HepG2 (cell line): Measurements from ENCODE around the gene ALPK3. TPM values are rescaled to one million over a fixed set of nuclear protein-coding genes. Genes with fewer than 3 reads are reported as not detected.

Source experiments
- ATAC-seq: fragments of 200-7000 bp; cut with Tn5 transposase; 3 replicates; pipeline ENCODE4 v1.9.1; 2020; ENCODE audit warnings: mild to moderate bottlenecking, moderate library complexity
- BruUV-seq: library from RNA; stranded (reverse); fragments of 400-500 nt; replicated peaks from 2 replicates; lab custom pipeline; 2021; lab: Mats Ljungman, UMichigan
- CTCF ChIA-PET: fragments of 300-600 bp; formaldehyde crosslinking; extraction: SDS; loops from one replicate; lab custom pipeline; 2021; ENCODE audit warnings: low total read pairs, inconsistent platforms, low intra/inter-chr PET ratio; lab: Yijun Ruan, JAX
- POLR2A ChIA-PET: fragments of 350-600 bp; sonication (Branson Sonifier 250); formaldehyde crosslinking; loops from one replicate; lab custom pipeline; 2020; ENCODE audit warnings: antibody characterized with exemption, inconsistent platforms; lab: Yijun Ruan, JAX
- DNase-seq: peaks from one replicate; pipeline ENCODE4 v3.0.0-alpha.2; 2015; ENCODE audit warnings: low spot score
- FAIRE-seq: peaks from 3 replicates; lab custom pipeline; 2011; peaks lifted over from hg19 to GRCh38; lab: Jason Lieb, UNC
- H2AFZ ChIP-seq: one replicate; pipeline ENCODE4 v1.6.1; 2011; ENCODE audit warnings: low read length, inconsistent platforms
- H3K27ac ChIP-seq: fragments of 300-600 bp; 3 replicates; pipeline ENCODE4 v1.8.0; 2011; ENCODE audit warnings: mixed run types, mild to moderate bottlenecking, mixed read lengths, low read length, inconsistent platforms; ENCODE audit not compliant: insufficient read depth; ENCODE audit errors: extremely low read length
- H3K27me3 ChIP-seq, 2 experiments: fragments of 200-600 bp in 1 of 2; 2 replicates in 1 of 2; 3 replicates in 1 of 2; pipeline versions ENCODE4 v1.6.0 to v1.8.0; 2011; ENCODE audit warnings: low read length in 2 of 2, mild to moderate bottlenecking in 2 of 2, moderate library complexity in 2 of 2, inconsistent platforms in 1 of 2; ENCODE audit not compliant: insufficient read depth in 2 of 2, control insufficient read depth in 1 of 2
- H3K36me3 ChIP-seq, 2 experiments: fragments of 200-600 bp in 1 of 2; replicated peaks in 1 of 2; 2 replicates in 1 of 2; 3 replicates in 1 of 2; pipeline versions ENCODE4 v1.5.1 to v1.8.0; 2011; ENCODE audit warnings: low read length in 2 of 2, inconsistent platforms in 1 of 2; ENCODE audit not compliant: insufficient read depth in 2 of 2, control insufficient read depth in 1 of 2
- H3K4me1 ChIP-seq: 2 replicates; pipeline ENCODE4 v1.5.1; 2012; ENCODE audit warnings: low read length, inconsistent platforms; ENCODE audit not compliant: insufficient read depth
- H3K4me2 ChIP-seq: 2 replicates; pipeline ENCODE4 v1.6.0; 2011; ENCODE audit warnings: low read depth, low read length, inconsistent platforms
- H3K4me3 ChIP-seq, 3 experiments: fragments of 200-600 bp in 1 of 3; sonication (generic), shearing (Covaris generic) in 1 of 3; replicated peaks in 1 of 3; 2 replicates each; pipeline ENCODE4 v1.5.1; 2011 to 2016; ENCODE audit warnings: low read length in 3 of 3, inconsistent platforms in 2 of 3, low read depth in 2 of 3, mild to moderate bottlenecking in 2 of 3, control low read depth in 1 of 3, mixed read lengths in 1 of 3; ENCODE audit not compliant: insufficient read depth in 1 of 3
- H3K79me2 ChIP-seq: one replicate; pipeline ENCODE4 v1.6.1; 2011; ENCODE audit warnings: low read length, inconsistent platforms; ENCODE audit not compliant: insufficient read depth
- H3K9ac ChIP-seq: 2 replicates; pipeline ENCODE4 v1.6.0; 2011; ENCODE audit warnings: mild to moderate bottlenecking, low read depth, low read length, inconsistent platforms; ENCODE audit not compliant: insufficient read depth
- H3K9me3 ChIP-seq: 2 replicates; pipeline ENCODE4 v1.5.1; 2012; ENCODE audit warnings: mild to moderate bottlenecking, low read length
- H4K20me1 ChIP-seq: 2 replicates; pipeline ENCODE4 v1.6.0; 2011; ENCODE audit warnings: inconsistent platforms, mild to moderate bottlenecking, low read length, moderate library complexity; ENCODE audit not compliant: insufficient read depth
- HDAC1 ChIP-seq: sonication (generic); formaldehyde crosslinking; IDR thresholded peaks from 2 replicates; pipeline ENCODE4 v1.5.1; 2020; ENCODE audit warnings: mild to moderate bottlenecking, missing genetic modification reagents
- NCOA2 ChIP-seq: sonication (generic); formaldehyde crosslinking; IDR thresholded peaks from 2 replicates; pipeline ENCODE4 v1.8.0; 2022; ENCODE audit warnings: inconsistent platforms
- RERE ChIP-seq: IDR thresholded peaks from 2 replicates; pipeline ENCODE4 v1.6.1; 2016; ENCODE audit warnings: low read depth, missing genetic modification reagents, missing compliant biosample characterization
- TGIF2 ChIP-seq: IDR thresholded peaks from 2 replicates; pipeline ENCODE4 v1.6.1; 2016; ENCODE audit warnings: control low read depth, missing compliant biosample characterization
- ZNF292 ChIP-seq: sonication (generic); formaldehyde crosslinking; IDR thresholded peaks from 2 replicates; pipeline ENCODE4 v1.8.1; 2022; ENCODE audit warnings: mild to moderate bottlenecking, low read depth, missing genetic modification reagents, borderline replicate concordance
- ZNF607 ChIP-seq: sonication (generic); formaldehyde crosslinking; IDR thresholded peaks from 2 replicates; pipeline ENCODE4 v1.5.1; 2020; ENCODE audit warnings: missing genetic modification reagents, mild to moderate bottlenecking, borderline replicate concordance
- ZXDC ChIP-seq: sonication (generic); formaldehyde crosslinking; IDR thresholded peaks from 2 replicates; pipeline ENCODE4 v1.5.0; 2020; ENCODE audit warnings: mild to moderate bottlenecking, missing genetic modification reagents
- WGBS: methylation state at CpG from one replicate; pipeline ENCODE4 v1.1.6; 2017; ENCODE audit warnings: low lambda C conversion rate; 5-methylcytosine and 5-hydroxymethylcytosine counted together
- in situ Hi-C: cut with HindIII; loops from 2 replicates; pipeline ENCODE4 v1.10.0; 2017; ENCODE audit warnings: low pct_unique_long_range_greater_than_20kb; ENCODE audit not compliant: extremely low pct_ligation_motif_present
- intact Hi-C: fragments of 100-400 bp; cut with micrococcal nuclease; formaldehyde crosslinking; loops from one replicate; pipeline ENCODE4 v1.10.0; 2022; ENCODE audit not compliant: unreplicated experiment
- polyA plus RNA-seq, 8 experiments: library from polyadenylated mRNA; depleted of rRNA in 3 of 8; stranded (reverse) in 7 of 8; unstranded in 1 of 8; fragments of >200 nt; fragmentation: Illumina TruSeq in 4 of 8; extraction: Trizol in 4 of 8; gene quantifications; 2 replicates each; pipeline versions ENCODE4 v1.2.1 to v1.2.3, GENCODE V29; 2011 to 2016; ENCODE audit warnings: low read depth in 4 of 8, missing spikeins in 1 of 8, mixed read lengths in 1 of 8; ENCODE audit not compliant: insufficient read depth in 1 of 8
- total RNA-seq, 5 experiments: library from RNA; depleted of rRNA; stranded (reverse); fragments of >200 nt; fragmentation: Illumina TruSeq; extraction: Trizol; gene quantifications; 2 replicates each; pipeline ENCODE4 v1.2.3, GENCODE V29; 2016; ENCODE audit warnings: low read depth in 1 of 5
- TF ChIP-seq, protein P1 (sequence below): sonication (generic); formaldehyde crosslinking; IDR thresholded peaks from one replicate; pipeline ENCODE4 v1.5.1; 2020; ENCODE audit warnings: mild to moderate bottlenecking, missing genetic modification reagents; ENCODE audit errors: not compliant biosample characterization

ALPK3 gene
- total and polyA plus RNA-seq, 2 of the 13 experiments (the other 11 are each of a cell fraction or from before 2014, with no cell fraction given) = 0.04 to 0.42 TPM

- Histone ChIP-seq H4K20me1 (no peaks in the 10 kb centered on the region; the same call in 1 of the 2 replicates), H3K9ac (no peak overlapping the region), H2AFZ (no peak overlapping the region), H3K36me3 (peaks cover 14 to 49% of the 10 kb centered on the region in 2 experiments), H3K4me1 (no peaks in the 10 kb centered on the region), H3K9me3 (no peaks in the 10 kb centered on the region), H3K79me2 (peaks cover 23% of the 10 kb centered on the region), H3K27ac (no peak overlapping the region), H3K4me2 (no peak overlapping the region), H3K4me3 (no peak overlapping the region), H3K27me3 (no peaks in the 10 kb centered on the region; a peak in 1 of 5 replicates)
- ChIA-PET POLR2A (no interaction called here), CTCF (no interaction called here)
- no peak for FAIRE-seq
- in situ Hi-C loops = no loop called here
- 95% methylated on average over 2 of the region's 2 CpGs for WGBS
- DNase-seq = no peak
- ATAC-seq = no peak
- intact Hi-C loops = no loop called here
- BruUV-seq = no TSS peak
- no peak for TF ChIP-seq RERE (CRISPR knock-in tag)
- no peak for TF ChIP-seq ZNF607 (CRISPR knock-in tag)
- TF ChIP-seq ZXDC (CRISPR knock-in tag) = no peak
- TF ChIP-seq HDAC1 (CRISPR knock-in tag) = no peak
- TF ChIP-seq, protein P1, sequence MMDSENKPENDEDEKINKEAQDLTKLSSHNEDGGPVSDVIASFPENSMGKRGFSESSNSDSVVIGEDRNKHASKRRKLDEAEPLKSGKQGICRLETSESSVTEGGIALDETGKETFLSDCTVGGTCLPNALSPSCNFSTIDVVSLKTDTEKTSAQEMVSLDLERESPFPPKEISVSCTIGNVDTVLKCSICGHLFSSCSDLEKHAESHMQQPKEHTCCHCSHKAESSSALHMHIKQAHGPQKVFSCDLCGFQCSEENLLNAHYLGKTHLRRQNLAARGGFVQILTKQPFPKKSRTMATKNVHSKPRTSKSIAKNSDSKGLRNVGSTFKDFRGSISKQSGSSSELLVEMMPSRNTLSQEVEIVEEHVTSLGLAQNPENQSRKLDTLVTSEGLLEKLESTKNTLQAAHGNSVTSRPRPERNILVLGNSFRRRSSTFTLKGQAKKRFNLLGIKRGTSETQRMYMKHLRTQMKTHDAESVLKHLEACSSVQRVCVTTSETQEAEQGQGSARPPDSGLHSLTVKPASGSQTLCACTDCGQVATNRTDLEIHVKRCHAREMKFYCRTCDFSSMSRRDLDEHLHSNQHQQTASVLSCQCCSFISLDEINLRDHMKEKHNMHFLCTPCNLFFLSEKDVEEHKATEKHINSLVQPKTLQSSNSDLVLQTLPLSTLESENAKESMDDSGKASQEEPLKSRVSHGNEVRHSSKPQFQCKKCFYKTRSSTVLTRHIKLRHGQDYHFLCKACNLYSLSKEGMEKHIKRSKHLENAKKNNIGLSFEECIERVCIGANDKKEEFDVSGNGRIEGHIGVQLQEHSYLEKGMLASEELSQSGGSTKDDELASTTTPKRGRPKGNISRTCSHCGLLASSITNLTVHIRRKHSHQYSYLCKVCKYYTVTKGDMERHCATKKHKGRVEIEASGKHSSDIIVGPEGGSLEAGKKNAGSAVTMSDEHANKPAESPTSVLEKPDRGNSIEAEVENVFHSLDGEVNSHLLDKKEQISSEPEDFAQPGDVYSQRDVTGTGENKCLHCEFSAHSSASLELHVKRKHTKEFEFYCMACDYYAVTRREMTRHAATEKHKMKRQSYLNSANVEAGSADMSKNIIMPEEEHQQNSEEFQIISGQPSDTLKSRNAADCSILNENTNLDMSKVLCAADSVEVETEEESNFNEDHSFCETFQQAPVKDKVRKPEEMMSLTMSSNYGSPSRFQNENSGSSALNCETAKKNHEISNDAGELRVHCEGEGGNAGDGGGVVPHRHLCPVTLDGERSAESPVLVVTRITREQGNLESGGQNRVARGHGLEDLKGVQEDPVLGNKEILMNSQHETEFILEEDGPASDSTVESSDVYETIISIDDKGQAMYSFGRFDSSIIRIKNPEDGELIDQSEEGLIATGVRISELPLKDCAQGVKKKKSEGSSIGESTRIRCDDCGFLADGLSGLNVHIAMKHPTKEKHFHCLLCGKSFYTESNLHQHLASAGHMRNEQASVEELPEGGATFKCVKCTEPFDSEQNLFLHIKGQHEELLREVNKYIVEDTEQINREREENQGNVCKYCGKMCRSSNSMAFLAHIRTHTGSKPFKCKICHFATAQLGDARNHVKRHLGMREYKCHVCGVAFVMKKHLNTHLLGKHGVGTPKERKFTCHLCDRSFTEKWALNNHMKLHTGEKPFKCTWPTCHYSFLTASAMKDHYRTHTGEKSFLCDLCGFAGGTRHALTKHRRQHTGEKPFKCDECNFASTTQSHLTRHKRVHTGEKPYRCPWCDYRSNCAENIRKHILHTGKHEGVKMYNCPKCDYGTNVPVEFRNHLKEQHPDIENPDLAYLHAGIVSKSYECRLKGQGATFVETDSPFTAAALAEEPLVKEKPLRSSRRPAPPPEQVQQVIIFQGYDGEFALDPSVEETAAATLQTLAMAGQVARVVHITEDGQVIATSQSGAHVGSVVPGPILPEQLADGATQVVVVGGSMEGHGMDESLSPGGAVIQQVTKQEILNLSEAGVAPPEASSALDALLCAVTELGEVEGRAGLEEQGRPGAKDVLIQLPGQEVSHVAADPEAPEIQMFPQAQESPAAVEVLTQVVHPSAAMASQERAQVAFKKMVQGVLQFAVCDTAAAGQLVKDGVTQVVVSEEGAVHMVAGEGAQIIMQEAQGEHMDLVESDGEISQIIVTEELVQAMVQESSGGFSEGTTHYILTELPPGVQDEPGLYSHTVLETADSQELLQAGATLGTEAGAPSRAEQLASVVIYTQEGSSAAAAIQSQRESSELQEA (CRISPR knock-in tag) = no peak
- no peak for TF ChIP-seq ZNF292 (CRISPR knock-in tag)
- TF ChIP-seq TGIF2 (CRISPR knock-in tag) = no peak
- no peak for TF ChIP-seq NCOA2 (CRISPR knock-in tag)
Measured at GRCh38 chr15:84791763-84792162, 25.4 kb upstream of the ALPK3 start.
